GM18951 (cell line): ENCODE measurements around the gene PLA2G2E.
"Not testable (repeated sequence)": the region's sequence is repeated elsewhere in the genome, so short reads cannot be mapped to it uniquely, and the experiment has no call there.

Source experiments
- POLR2A ChIP-seq: IDR thresholded peaks from 4 replicates; pipeline ENCODE4 v1.6.1; 2011; ENCODE audit warnings: mild to moderate bottlenecking; ENCODE audit not compliant: insufficient read length, insufficient read depth; ENCODE audit errors: extremely low read depth
- in situ Hi-C: fragments of 300-500 bp; cut with MboI; formaldehyde crosslinking; loops from one replicate; pipeline ENCODE4 v1.12.0; 2022; ENCODE audit warnings: low sequenced_read_pairs, mixed read lengths, inconsistent platforms; ENCODE audit not compliant: unreplicated experiment

PLA2G2E gene

DNA sequence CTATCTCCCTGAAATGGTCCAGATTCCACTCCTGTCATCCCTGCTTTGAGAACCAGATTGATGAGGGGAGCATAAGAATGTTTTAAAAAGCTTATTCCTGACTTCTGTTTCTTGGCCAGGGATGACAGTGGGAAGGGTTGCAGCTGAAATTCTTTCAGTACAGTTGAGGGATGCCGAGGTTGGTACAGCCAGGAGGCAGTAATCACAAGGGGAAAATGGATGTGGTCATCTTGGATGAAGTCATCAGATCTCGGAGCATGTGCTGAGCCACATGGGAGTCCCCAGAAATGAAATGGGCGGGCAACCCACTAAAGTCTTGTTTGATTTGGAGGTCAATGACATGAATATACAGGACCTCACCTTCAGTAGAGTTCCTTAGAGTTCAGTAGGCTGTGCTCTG is 18.7 kb upstream of the PLA2G2E start:
- in situ Hi-C loops = no loop called here
- TF ChIP-seq POLR2A = no peak

- no peak for TF ChIP-seq POLR2A
- in situ Hi-C loops = no loop called here
Observed at GRCh38 chr1:19941206-19941568, 17.8 kb upstream of the PLA2G2E start.

- in situ Hi-C loops = no loop called here
- TF ChIP-seq POLR2A = no peak
Observed at GRCh38 chr1:19940486-19941205, 17.2 kb upstream of the PLA2G2E start.

DNA sequence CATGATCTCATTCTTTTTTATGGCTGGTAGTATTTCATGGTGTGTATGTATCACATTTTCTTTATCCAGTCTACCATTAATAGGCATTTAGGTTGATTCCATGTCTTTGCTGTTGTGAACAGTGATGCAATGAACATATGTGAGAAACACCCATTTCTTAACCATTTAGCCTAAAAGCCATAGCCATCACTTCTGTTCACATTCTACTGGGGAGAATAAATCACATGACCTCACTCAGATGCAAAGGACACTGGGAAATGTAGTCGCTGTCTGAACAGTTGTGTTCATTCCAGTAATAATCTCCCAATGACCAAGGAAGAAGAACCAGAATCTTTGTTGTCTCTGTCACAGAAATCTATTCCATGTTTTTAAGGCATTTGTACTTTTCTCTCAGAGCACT is 15.1 kb upstream of the PLA2G2E start:
- TF ChIP-seq POLR2A = no peak
- in situ Hi-C loops = no loop called here

DNA sequence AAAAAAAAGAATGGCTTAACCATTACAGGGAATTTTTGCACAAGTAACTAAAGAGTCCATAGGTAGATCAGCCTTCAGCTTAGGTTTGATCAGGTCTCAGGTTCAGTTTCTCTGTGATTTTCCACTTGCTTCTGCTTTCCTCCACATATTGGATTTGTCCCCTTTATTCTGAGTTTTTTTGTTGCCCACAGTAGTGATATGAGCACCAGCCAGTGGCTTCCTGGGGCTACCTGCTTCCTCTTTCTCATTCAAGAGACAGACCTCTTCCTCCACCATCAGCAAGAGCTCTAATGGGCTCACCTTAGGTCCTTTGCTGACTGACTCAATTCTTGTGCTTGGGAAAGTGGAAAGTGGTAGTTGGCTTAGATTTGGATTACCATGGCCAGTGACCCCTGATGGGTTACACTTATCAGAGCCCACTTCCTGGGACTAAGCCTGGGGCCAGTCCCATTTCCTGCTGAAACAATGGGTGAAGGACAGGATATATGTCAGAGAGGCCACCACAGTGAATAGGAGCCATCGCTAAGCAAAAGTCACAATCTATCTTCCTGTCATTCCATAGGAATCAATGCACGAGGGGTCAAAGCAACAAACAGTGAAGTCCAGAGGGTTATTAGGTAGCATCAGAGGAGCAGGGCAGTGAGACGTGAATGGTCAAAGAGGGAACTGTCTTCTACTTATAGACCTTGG is 12.8 kb upstream of the PLA2G2E start:
- in situ Hi-C loops = no loop called here

DNA sequence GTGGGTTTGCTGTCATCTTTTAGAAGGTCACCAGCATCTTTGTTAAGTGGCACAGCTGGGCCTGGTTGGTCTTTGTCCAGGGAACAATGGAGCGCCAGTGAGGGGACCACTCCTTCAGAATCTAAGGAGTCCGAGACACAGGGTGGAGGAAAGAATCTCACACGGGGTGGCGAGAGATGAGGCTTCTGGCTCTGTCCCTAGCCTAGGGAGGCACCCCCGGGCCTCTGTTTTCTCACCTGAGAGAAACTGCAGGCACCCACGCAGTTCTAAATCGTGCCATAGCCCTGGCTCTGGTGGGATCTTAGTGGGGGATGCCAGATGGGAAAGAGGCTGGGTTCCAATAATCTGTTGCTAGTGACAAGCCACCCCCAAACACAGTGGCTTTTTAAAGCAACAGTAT is 10.9 kb upstream of the PLA2G2E start:
- in situ Hi-C loops = no loop called here
- TF ChIP-seq POLR2A = no peak

More for the DNA sequence above, 12.8 kb upstream of the PLA2G2E start:
- no peak for TF ChIP-seq POLR2A

- in situ Hi-C loops = no loop called here
- no peak for TF ChIP-seq POLR2A
Observed at GRCh38 chr1:19932866-19933265, 9.4 kb upstream of the PLA2G2E start.

DNA sequence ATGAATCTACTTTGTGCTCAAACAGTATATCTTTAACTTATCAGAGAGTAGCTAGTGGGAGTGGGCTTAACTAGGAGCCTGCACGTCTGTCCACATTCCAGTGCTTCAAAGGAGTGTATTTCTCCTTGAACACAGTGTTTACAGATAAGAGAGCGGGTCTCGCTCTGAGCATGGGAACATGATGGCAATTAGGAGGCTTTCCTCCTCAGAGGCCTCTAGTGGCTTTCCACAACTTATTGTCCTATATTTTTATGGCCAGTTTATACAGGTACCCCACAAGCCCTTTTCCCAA is 3.7 kb upstream of the PLA2G2E start:
- in situ Hi-C loops = not testable (repeated sequence)

DNA sequence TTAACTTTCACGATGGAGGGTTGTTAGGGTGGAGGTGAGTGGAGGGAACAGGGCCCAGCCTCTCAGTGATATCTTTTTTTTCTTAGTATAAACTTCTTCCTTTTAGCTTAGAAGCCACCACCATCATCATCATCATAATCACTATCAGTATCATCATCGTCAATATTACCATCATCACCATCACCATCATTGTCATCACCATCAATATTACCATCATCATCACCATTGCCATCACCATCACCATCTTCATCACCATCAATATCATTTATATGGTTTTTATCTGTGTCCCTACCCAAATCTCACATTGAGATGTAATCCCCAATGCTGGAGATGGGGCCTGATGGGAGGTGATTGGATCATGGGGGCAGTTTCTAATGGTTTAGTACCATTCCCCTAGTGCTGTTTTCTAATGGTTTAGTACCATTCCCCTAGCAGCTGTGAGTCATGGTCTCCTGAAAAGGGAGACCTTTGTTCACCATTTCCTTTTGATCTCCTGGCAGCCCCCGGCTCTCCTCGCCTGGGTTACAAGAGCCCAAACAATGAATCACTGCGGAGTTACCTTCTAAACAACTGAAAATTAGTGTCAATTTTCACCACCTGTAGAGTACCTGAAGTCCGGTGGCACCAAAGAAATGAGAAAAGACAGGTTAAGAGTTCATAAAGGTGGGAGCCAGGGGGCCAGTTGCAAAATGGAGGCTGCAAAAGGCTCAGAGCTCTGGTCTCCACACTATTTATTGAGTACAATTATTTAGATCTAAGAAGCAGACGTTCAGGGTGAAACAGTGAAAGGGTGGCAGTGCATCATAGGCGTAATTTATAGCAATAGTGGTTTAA is 3.1 kb upstream of the PLA2G2E start:
- no peak for TF ChIP-seq POLR2A
- in situ Hi-C loops = no loop called here

GRCh38 chr1:19925342-19926070 is 2.1 kb upstream of the PLA2G2E start:
- TF ChIP-seq POLR2A = no peak

DNA sequence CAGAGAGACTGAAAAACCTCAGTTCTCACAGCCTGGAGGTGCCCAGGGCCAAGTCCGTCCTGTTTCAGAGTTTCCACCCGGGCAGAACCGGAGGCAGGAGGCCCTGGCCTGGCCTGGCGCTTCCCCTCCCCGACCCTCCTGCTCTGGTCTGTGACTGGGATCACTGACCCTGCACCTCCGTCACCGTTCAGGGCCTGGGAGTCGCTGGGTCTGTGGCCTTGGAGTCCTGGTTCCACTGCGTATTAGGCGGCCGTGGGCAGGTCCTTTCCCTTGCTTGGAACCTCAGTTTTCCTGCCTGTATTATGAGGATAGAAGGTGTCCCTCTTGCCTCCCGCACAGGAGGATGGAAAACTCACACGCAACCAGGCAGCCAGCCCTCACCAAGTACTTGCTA is 533 bp upstream of the PLA2G2E start:
- TF ChIP-seq POLR2A = no peak
- in situ Hi-C loops = loop anchor here (25.0 kb wide), 1 partner anchor 238 kb away; no protein-coding TSS in a partner anchor

More at GRCh38 chr1:19925342-19926070, 2.1 kb upstream of the PLA2G2E start:
- in situ Hi-C loops = no loop called here

- in situ Hi-C loops = loop anchor here (25.0 kb wide), 1 partner anchor 240 kb away; no protein-coding TSS in a partner anchor
- TF ChIP-seq POLR2A = no peak
Observed at GRCh38 chr1:19922015-19922688, 1.3 kb downstream of the PLA2G2E start.
